Osteoblast (primary cell): Measurements from ENCODE around the gene NEK6. TPM values are rescaled to one million over a fixed set of nuclear protein-coding genes. Genes with fewer than 3 reads are reported as not detected.

Source experiments
- DNase-seq: peaks from one replicate; pipeline ENCODE4 v3.0.0; 2011; ENCODE audit warnings: low spot score, mixed read lengths; ENCODE audit not compliant: insufficient read length; ENCODE audit errors: missing footprints
- H2AFZ ChIP-seq: 2 replicates; pipeline ENCODE4 v1.6.0; 2011; ENCODE audit warnings: mild to moderate bottlenecking, low read length
- H3K27ac ChIP-seq: 2 replicates; pipeline ENCODE4 v1.5.1; 2011; ENCODE audit warnings: mild to moderate bottlenecking, low read depth, low read length, moderate library complexity
- H3K27me3 ChIP-seq: 2 replicates; pipeline ENCODE4 v1.6.0; 2012; ENCODE audit warnings: mild to moderate bottlenecking, control low read depth, inconsistent platforms, low read length, moderate library complexity; ENCODE audit not compliant: insufficient read depth
- H3K36me3 ChIP-seq: 2 replicates; pipeline ENCODE4 v1.5.1; 2011; ENCODE audit warnings: mild to moderate bottlenecking, low read length, control low read depth, moderate library complexity; ENCODE audit not compliant: insufficient read depth
- H3K4me1 ChIP-seq: 2 replicates; pipeline ENCODE4 v1.5.1; 2011; ENCODE audit warnings: mild to moderate bottlenecking, low read length, control low read depth, moderate library complexity; ENCODE audit not compliant: insufficient read depth
- H3K4me2 ChIP-seq: 2 replicates; pipeline ENCODE4 v1.6.0; 2011; ENCODE audit warnings: mild to moderate bottlenecking, low read length; ENCODE audit not compliant: insufficient read depth
- H3K4me3 ChIP-seq: fragments of 200-600 bp; sonication (generic); 3 replicates; pipeline ENCODE4 v1.5.1; 2012; ENCODE audit warnings: mild to moderate bottlenecking, low read length, inconsistent platforms; ENCODE audit not compliant: insufficient read depth
- H3K79me2 ChIP-seq: 2 replicates; pipeline ENCODE4 v1.6.0; 2012; ENCODE audit warnings: mild to moderate bottlenecking, low read length, control low read depth, inconsistent platforms; ENCODE audit not compliant: insufficient read depth
- H3K9me3 ChIP-seq: 2 replicates; pipeline ENCODE4 v1.5.1; 2011; ENCODE audit warnings: low read depth, low read length, control low read depth
- H4K20me1 ChIP-seq: 2 replicates; pipeline ENCODE4 v1.6.0; 2012; ENCODE audit warnings: mild to moderate bottlenecking, low read length, control low read depth; ENCODE audit not compliant: insufficient read depth
- total RNA-seq: library from RNA; depleted of rRNA; stranded (reverse); fragments of >200 nt; gene quantifications from 2 replicates; pipeline ENCODE4 v1.2.3, GENCODE V29; 2012
- TF ChIP-seq, protein P1 (sequence below): IDR thresholded peaks from 2 replicates; pipeline ENCODE4 v1.5.1; 2011; ENCODE audit warnings: mild to moderate bottlenecking, low read depth, low read length, moderate library complexity; ENCODE audit errors: extremely low read depth

Gene NEK6
- total RNA-seq, 1 donor, result 128 TPM

DNA sequence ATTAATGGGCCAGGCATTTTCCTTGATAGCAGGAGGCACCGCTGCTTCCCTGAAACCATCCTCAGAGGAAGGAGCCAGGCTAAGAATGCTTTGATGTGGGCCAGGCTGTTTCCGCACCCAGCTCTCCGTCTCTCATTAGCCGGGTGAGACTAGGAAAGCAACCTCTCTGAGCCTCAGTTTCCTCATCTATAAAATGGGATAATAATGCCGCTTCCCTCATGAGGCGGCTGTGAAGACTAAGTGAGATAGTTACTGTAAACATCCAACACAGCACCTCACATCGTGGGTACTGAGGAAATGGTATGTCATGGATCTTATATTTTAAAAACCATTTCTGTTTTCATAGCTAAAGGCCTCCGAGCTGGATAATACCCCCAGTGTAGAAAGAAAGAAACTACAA lies 46.5 kb downstream of the NEK6 start:
- Histone ChIP-seq H3K27ac (peak overlapping the region; percentile 5), H3K4me3 (no peak overlapping the region), H2AFZ (no peak overlapping the region), H4K20me1 (peaks cover 27% of the 10 kb centered on the region), H3K27me3 (no peaks in the 10 kb centered on the region), H3K36me3 (peaks cover 66% of the 10 kb centered on the region), H3K4me1 (peaks cover 22% of the 10 kb centered on the region), H3K4me2 (no peak overlapping the region), H3K79me2 (peaks cover 98% of the 10 kb centered on the region), H3K9me3 (no peaks in the 10 kb centered on the region)
- TF ChIP-seq, protein P1, sequence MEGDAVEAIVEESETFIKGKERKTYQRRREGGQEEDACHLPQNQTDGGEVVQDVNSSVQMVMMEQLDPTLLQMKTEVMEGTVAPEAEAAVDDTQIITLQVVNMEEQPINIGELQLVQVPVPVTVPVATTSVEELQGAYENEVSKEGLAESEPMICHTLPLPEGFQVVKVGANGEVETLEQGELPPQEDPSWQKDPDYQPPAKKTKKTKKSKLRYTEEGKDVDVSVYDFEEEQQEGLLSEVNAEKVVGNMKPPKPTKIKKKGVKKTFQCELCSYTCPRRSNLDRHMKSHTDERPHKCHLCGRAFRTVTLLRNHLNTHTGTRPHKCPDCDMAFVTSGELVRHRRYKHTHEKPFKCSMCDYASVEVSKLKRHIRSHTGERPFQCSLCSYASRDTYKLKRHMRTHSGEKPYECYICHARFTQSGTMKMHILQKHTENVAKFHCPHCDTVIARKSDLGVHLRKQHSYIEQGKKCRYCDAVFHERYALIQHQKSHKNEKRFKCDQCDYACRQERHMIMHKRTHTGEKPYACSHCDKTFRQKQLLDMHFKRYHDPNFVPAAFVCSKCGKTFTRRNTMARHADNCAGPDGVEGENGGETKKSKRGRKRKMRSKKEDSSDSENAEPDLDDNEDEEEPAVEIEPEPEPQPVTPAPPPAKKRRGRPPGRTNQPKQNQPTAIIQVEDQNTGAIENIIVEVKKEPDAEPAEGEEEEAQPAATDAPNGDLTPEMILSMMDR, result no peak
- DNase-seq, result no peak

DNA sequence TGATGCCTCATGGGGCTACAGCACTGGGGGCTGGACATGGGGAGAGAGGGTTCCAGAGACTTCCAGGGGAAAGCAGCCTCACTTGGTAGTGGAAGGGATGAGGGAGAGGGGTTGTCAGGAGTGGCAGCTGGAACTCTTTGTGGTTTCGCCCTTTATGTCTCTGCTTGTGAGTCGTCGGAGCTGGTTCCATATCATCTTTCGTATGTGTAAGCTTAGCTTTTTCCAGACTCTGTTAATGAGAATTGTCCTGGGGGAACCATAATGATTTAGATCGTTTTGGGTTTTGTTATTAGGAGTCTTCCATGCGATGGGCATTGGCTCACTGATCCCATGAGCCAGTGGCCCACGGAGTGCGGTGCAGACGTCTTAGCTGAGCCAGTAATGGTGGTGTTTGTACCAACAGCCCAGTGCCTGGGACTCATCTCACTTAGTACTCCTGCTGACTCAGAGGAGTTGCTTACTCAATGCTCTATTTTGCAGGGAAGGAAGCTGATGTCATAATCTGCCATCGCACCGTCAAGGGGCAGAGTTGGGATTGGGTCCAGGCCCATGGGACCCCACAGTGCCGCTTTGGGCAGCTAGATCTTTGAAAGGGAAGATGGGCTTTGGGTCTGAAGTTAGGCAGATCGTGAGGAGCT lies 48.5 kb downstream of the NEK6 start:
- Histone ChIP-seq H3K79me2 (peaks cover 97% of the 10 kb centered on the region), H2AFZ (no peak overlapping the region), H3K4me1 (peaks cover 32% of the 10 kb centered on the region), H3K27me3 (no peaks in the 10 kb centered on the region), H3K36me3 (peaks cover 80% of the 10 kb centered on the region), H3K4me2 (peak overlapping the region; percentile 44), H3K27ac (peak overlapping the region; percentile 95), H3K9me3 (no peaks in the 10 kb centered on the region), H4K20me1 (peaks cover 24% of the 10 kb centered on the region), H3K4me3 (no peak overlapping the region)
- peak; percentile 98 for DNase-seq
- TF ChIP-seq, protein P1, result no peak

DNA sequence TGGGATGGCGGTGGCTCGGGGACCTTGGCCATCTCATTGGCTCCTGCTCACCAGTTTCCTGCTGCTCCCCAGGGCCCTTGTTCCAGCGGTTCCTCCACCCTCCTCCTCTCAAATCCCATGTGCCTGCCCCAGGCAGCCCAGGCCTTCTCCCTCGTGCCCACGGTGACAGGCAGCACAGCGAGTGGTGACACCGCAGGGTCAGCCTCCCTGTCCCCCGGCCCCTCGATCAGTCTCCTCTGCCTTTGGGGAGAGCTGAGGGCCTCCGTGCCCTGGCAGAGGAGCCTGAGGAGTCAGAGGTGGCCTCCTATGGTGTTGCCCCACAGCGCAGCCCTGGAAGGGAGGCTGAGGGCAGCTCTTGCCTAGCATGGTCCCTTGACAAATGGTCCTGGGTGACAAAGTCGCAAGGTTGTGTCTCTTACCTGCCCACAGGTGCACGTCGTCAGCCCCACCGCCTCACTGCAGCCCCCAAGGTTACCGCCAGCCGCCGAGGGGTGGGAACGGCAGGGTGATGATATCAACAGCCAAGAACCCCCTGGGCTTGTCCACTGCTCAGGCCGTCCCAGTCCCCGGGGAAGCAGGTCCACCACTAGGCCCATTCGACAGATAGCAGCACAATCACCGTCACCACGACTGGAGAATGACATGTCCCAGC lies 49.8 kb downstream of the NEK6 start:
- peaks cover 97% of the 10 kb centered on the region for H3K79me2 ChIP-seq

More for the DNA sequence above, 49.8 kb downstream of the NEK6 start:
- Histone ChIP-seq H3K9me3 (no peaks in the 10 kb centered on the region), H3K36me3 (peaks cover 80% of the 10 kb centered on the region), H3K4me3 (no peak overlapping the region), H3K4me1 (peaks cover 32% of the 10 kb centered on the region), H3K27ac (peak overlapping the region; percentile 95), H4K20me1 (peaks cover 18% of the 10 kb centered on the region), H3K4me2 (no peak overlapping the region), H3K27me3 (no peaks in the 10 kb centered on the region), H2AFZ (no peak overlapping the region)
- DNase-seq, result no peak
- TF ChIP-seq, protein P1, result no peak
